Measurements from ENCODE around the gene BAHCC1. TPM values are rescaled to one million over a fixed set of nuclear protein-coding genes. Genes with fewer than 3 reads are reported as not detected.
A peak's percentile ranks its signal among the peaks of the same experiment; 100 is the strongest.

The BAHCC1 gene
- total and polyA plus RNA-seq, 9 of the 15 experiments (the other 6 are each of a cell fraction or from before 2014, with no cell fraction given), result 0.14 to 26.9 (median 5.0) TPM

GRCh38 chr17:81394921-81395599 lies at the start of gene BAHCC1 (continued):
- TF ChIP-seq ZNF436 (CRISPR knock-in tag; IDR thresholded peaks at IDR 0.05) (no peak), SRF (CRISPR knock-in tag; IDR thresholded peaks at IDR 0.05) (peak in 1 of 2 experiments; percentile 14; a peak in 1 of 4 replicates), ZNF518B (CRISPR knock-in tag; IDR thresholded peaks at IDR 0.05) (no peak), ZFPM2 (CRISPR knock-in tag; IDR thresholded peaks at IDR 0.05) (no peak), XRCC4 (IDR thresholded peaks at IDR 0.05; ENCODE audit: extremely low read depth, insufficient read depth, insufficient read length) (no peak), ZNF407 (IDR thresholded peaks at IDR 0.05; ENCODE audit: low read depth) (no peak), RBM25 (IDR thresholded peaks at IDR 0.05; ENCODE audit: low read depth, low read length, severe bottlenecking) (peak; percentile 46), ETV6 (IDR thresholded peaks at IDR 0.05; ENCODE audit: borderline replicate concordance in 1 of 2, low read depth in 2 of 2, low read length in 1 of 2) (no peak), ETV6 (CRISPR knock-in tag; IDR thresholded peaks at IDR 0.05; ENCODE audit: borderline replicate concordance) (no peak), HOMEZ (CRISPR knock-in tag; IDR thresholded peaks at IDR 0.05) (no peak), ZNF766 (CRISPR knock-in tag; conservative IDR thresholded peaks at IDR 0.05) (0 out of 2 replicates have a peak, but pooled peaks have one; percentile 5)
